Activated effector memory CD4-positive, alpha-beta T cell treated with anti-CD3 and anti-CD28 coated beads, Interleukin-2, amount 50 U/mL, for 16 hours (primary cell): Measurements from ENCODE around the gene CPZ.
"Not testable (repeated sequence)": the region's sequence is repeated elsewhere in the genome, so short reads cannot be mapped to it uniquely, and the experiment has no call there.

ENCODE experiments used
- DNase-seq: peaks from one replicate; pipeline ENCODE4 v3.0.0-alpha.2; 2020

Gene CPZ

DNA sequence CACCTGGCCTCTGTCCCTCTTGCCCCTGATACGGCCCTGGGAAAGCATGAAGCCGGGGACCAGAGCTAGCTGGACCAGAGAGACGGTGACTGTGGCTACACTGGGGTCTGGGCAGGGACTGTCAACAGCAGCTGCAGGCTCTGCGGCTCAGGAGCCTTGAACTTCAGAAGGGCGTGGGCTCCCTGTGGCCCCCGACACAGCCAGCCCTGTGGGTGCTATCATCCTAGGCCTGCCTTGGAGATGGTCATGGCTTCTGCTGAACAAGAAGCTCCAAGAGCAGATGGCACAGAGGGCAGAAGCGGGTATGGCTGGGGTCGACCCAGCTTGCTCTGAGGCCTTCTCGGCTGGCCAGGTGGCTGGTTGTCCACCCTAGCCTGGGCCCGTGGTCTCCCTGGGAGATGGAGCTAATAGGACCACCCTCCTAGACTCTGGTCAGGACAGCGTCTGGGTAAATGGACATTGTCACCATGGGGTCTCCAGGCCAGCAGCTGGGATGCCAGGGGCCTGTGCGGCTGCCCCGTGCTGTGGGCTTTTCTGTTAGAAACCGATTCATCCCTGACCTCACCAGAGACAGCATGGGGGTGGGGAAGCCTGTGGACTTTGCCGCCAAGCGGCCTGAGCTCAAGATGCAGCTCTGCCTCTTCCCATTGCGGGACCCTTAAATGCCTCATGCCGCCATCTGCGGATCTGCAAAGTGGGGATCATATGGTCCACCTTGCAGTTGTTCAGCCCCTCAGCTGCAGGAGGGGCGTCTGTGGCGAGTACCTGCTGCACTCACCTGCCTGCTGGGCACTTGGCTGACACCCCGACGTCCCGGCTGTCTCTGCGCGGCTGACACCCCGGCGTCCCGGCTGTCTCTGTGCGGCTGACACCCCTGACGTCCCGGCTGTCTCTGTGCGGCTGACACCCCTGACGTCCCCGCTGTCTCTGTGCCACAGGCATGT is 21.1 kb downstream of the CPZ start:
- DNase-seq, result no peak

DNA sequence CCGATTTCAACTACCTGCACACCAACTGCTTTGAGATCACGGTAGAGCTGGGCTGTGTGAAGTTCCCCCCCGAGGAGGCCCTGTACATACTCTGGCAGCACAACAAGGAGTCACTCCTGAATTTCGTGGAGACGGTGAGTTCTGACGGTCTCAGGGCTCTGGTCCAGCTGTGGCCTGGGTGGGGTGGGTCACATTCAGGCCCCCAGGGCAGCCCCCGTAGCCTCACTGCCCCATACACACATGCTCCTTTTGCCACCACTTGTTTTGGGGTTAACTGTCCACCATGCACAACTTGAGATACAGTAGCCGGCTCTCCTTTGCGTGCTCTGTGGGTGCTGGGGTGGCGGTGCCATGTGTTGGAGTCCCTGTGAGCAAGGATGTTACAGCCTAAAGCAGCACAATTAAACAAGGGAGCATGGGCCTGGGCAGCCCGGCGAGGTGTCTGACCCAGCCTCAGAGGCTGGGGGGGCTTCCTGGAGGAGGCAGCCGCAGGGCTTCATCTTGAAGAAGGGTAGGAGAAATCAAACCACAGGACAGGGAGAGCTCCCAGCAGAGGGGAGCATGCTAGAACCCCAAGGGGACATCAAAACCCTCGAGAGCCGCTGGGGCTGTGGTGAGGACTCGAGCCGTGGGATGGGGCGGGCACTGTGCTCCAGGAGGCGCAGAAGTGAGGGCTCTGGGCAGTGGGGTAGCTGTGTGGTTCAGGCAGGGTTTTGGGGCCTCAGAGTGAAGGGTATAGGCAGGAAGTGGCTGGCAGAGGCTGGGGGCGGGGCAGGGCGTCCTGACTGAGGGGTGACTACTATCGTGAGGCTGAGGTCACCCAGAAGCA is 22.0 kb downstream of the CPZ start:
- DNase-seq, result no peak

DNA sequence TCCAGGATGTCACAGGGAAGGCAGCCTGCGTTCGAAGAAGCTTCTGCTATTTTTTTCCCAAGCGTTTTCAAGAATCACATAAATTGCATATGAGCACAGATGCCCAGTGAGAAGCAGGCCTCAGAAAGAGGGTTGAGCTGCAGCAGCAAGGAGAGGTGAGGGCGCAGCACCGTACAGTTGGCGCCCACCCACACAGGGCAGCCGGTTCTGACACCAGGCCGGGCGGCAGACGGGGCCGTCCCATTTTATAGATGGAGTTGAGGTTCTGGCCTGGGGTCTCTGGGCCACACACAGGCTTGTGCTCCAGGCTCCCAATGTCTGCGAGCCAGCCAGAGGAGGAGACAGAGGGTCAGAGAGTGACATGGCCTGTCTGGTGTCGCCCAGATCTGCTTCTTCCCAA is 22.8 kb downstream of the CPZ start:
- DNase-seq, result no peak

DNA sequence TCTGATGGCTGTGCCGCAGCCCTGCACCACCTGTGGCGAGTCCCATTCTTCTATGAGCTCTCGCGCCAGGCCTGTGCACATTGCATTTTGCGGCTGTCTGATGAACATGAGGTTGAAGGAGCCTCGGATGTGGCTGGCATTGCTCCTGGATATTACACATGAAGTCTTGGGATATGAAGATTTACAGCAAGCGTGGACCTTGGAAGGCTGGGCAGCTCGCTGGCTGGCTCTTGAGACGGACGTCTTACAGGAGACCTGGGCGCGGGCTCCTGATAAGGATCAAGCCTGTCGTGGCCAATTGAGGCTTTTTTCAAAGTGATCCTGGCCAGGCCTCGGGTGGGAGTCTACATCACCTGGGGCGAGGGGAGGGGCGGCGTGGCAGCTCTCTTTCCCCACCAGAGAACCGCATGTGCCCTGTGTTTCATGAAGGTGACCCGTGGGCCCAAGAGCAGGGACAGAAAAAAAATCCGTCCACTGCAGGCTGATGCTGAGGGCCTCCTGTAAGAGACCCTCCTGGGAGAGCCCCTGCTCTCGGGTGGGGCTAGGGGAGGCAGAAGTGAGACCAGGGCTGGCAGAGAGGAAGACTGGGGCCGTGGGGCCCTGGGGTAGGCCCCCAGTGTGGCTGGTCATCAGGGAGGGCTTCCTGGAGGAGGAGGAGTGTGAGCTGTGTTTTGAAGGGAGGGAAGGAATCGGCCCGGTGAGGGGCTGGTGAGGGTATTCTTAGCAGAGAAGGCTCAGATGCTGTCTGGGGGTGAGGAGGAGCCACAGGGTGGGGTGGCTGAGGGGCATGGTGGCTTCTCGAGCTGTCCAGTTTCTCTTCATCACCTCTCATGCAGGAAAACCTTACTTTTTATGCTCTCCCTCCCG is 23.6 kb downstream of the CPZ start:
- no peak for DNase-seq

DNA sequence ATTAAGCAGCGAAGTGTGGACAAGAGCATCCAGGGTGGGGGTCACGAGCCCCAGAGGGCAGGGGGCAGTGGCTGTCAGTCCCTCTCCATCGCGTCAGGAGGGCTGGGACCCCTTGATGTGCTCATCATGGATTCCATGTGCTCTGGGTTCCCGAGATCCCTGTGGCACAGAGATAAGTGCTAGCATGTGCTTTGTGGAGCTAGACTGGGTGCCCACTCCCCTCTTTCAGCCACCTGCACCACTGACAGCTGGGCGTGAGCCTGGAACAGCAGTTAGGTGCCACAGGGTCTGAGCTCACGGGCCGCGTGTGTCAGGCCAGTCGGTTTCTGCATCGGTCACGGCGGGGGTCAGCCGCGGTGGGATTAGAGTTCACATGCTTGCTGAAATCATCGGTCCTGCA is 24.3 kb downstream of the CPZ start:
- no peak for DNase-seq

DNA sequence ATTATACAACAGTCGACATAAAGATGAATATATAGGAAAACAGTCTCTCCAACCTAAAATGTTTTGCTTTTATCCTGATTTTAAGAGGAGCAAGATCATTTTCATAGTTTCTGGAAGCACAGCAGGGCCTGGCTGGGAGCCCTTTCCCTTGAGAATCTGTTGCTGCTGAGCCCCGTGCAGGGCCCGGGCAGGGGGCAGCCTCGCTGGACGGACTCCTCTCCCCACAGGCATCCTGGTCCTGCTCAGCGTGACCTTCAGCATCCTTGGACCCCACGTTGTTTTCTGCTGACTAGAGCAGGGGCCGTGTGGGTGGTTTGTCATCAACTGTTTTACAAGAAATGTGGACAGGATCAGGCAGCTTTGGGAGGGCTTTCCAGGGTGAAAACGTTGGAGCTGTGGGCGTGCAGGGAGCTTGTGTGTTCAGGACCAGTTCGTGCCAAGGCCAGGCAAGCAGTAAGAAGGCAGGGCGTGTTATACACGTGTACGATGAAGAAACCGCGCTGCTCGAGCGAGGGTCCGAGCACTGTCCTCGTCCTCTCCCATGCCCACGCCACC is 25.0 kb downstream of the CPZ start:
- no peak for DNase-seq

DNA sequence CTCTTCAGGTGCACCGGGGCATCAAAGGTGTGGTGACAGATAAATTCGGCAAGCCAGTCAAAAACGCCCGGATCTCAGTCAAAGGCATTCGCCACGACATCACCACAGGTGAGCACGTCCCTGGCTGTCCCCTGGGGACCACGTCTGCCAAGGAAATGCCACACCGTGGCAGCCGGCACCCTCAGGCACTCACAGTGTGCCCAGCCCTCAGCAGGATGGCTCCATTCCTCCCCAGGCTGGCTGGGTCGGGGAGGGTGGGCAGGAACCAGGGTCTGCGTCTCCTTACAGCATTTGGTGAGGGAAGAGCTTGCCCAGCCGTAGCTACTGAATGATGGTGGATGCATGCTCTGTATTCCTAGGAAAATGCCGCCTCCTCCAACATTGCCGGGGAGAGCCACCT is 25.9 kb downstream of the CPZ start:
- no peak for DNase-seq

DNA sequence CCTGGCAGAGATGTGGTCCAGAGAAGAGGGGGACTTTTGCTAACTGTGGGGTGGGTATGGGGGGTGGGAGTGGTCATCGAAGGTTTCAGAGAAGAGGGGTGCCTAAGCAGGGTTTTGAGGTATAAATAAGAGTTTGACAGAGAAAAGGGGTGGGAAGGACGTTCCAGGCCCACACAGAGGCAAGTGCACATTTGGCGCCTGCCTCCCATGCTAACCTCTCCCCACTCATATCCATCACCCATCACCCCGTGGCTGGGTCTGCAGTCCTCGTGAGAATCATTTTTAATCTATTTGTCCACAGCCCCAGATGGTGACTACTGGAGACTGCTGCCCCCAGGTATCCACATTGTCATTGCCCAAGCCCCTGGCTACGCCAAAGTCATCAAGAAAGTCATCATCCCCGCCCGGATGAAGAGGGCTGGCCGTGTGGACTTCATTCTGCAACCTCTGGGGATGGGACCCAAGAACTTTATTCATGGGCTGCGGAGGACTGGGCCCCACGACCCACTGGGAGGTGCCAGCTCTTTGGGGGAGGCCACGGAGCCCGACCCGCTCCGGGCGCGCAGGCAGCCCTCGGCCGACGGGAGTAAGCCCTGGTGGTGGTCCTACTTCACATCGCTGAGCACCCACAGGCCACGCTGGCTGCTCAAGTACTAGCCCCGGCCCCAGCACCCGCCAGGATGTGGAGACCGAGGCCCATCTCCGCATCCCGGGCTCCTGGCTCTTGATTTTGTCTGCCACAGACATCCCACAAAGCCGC is 26.6 kb downstream of the CPZ start:
- DNase-seq, result no peak

DNA sequence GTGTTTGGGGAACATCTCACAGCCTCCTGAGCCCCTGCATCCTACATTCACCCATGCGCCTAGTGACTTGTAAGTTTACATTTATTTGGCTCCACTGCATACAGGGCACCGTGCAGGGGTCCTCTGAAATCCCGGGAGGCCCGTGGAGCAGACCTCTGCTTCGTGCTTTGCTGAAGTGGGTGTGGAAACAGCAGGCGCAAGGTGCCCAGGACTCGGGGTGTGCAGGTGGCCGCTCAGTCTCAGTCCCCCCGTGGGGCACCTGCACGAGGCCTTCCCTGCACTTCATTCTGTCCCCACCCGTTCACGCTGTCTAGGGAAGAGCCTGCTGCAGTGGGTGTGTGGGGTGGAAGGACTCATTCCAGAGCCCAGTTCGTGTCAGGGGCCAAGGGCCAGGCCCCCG is 28.6 kb downstream of the CPZ start:
- not testable (repeated sequence) for DNase-seq

DNA sequence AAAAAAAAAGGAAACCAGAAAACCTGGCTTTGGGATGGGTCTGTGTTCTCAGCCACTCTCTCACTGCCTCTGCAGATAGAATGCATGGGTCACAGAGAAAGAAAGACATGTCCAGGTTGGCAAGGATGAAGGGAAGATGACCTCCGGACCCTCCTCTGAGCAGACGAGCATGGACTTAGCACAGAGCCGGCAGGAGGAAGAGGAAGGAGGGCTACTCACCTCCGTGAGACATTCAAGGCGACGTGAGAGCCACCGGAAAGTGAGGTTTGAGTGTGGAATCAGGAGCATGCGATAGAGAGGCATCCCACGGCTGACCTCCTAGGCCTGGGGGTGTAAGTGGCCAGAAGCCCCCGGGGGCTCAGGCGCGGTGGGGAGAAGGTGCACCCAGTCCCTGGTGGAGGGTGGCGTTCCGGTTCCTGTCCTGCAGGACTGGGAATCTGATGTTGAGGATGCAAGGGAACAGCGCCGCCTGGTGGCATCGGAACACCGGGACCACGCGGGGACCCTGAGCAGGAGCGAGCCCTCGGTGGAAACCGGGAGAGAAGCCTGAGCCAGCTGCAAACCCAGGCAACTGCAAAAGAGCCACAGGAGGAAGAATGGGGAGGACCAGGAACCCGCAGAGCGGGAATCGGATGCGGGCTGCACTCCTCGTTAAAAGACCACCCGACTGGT is 32.2 kb downstream of the CPZ start:
- DNase-seq, result not testable (repeated sequence)

DNA sequence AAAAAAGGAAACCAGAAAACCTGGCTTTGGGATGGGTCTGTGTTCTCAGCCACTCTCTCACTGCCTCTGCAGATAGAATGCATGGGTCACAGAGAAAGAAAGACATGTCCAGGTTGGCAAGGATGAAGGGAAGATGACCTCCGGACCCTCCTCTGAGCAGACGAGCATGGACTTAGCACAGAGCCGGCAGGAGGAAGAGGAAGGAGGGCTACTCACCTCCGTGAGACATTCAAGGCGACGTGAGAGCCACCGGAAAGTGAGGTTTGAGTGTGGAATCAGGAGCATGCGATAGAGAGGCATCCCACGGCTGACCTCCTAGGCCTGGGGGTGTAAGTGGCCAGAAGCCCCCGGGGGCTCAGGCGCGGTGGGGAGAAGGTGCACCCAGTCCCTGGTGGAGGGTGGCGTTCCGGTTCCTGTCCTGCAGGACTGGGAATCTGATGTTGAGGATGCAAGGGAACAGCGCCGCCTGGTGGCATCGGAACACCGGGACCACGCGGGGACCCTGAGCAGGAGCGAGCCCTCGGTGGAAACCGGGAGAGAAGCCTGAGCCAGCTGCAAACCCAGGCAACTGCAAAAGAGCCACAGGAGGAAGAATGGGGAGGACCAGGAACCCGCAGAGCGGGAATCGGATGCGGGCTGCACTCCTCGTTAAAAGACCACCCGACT is 37.8 kb downstream of the CPZ start:
- DNase-seq, result not testable (repeated sequence)

DNA sequence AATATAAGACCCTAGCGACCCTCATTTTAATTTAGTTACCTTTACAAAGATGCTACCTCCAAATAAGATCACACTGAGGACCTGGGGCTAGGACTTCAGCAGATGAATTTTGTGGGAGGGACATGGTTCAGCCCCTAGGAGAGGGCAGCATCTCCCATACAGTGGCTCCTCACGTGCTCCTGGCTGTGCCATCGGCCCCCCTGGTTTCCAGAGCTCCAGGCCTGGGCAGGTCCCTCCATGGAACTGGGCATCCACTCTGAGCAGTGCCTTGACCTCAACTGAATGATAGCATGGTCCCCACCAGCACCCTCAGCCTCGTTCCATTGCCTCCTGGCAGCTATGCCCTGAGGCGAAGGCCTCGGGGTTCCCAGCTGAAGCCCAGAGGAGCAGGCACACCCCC is 39.3 kb downstream of the CPZ start:
- not testable (repeated sequence) for DNase-seq

DNA sequence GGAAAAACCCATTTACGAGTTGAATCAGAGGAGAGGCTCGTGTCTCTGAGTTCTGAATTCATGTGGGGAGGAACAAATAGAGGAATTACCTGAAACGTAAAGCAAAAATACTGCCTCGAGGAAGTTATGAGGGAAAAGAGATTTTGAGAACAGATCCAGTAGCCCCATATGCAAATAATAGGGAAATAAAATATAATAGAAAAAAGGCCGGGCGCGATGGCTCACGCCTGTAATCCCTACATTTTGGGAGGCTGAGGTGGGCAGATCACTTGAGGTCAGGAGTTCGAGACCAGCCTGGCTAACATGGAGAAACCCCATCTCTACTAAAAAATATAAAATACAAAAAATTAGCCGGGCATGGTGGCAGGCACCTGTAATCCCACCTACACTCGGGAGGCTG is 42.2 kb downstream of the CPZ start:
- DNase-seq, result not testable (repeated sequence)

DNA sequence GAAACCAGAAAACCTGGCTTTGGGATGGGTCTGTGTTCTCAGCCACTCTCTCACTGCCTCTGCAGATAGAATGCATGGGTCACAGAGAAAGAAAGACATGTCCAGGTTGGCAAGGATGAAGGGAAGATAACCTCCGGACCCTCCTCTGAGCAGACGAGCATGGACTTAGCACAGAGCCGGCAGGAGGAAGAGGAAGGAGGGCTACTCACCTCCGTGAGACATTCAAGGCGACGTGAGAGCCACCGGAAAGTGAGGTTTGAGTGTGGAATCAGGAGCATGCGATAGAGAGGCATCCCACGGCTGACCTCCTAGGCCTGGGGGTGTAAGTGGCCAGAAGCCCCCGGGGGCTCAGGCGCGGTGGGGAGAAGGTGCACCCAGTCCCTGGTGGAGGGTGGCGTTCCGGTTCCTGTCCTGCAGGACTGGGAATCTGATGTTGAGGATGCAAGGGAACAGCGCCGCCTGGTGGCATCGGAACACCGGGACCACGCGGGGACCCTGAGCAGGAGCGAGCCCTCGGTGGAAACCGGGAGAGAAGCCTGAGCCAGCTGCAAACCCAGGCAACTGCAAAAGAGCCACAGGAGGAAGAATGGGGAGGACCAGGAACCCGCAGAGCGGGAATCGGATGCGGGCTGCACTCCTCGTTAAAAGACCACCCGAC is 43.5 kb downstream of the CPZ start:
- DNase-seq, result not testable (repeated sequence)

DNA sequence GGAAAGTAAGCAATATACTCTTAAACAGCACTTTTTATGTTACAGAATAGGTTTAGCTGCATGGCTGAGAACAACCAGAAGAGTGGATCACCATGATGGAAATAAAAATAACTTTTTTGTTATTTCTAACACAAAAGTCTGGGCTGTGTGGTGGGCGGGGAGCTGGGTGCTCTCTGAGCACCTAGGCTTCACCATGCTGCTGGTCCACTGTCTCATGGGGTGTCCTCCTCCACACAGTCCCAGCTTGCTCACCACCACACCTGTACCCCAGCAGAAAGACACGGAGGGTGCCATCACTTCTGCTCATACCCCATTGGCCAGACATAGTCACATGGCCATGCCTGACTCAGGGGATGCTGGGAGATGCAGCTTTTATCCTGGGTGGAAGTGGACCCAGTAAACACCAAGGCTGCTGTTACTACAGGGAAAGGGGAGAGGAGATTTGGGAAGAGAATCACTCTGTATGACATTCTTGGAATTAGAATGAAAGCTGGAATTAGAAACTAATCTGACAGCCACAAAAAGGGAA is 45.0 kb downstream of the CPZ start:
- DNase-seq, result peak; percentile 46

DNA sequence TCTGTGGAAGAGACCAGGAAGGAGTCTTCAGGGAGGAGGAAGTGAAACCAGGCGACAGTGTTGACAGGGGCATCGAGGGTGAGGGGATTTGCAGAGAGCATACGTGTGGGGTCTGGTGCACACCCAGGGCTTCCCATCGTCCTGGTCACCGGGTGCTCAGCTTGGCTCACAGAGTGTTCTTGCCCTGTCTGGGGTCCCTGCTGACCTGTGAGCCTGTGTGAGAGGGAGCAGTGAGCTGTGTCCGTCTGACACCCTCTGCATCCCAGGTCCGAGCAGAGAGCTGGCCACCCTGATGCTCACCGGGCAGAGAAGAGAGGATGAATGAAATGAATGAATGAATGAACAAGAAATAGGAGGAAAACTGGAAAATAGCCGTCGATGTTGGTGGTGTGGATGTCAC is 46.5 kb downstream of the CPZ start:
- peak; percentile 38 for DNase-seq

DNA sequence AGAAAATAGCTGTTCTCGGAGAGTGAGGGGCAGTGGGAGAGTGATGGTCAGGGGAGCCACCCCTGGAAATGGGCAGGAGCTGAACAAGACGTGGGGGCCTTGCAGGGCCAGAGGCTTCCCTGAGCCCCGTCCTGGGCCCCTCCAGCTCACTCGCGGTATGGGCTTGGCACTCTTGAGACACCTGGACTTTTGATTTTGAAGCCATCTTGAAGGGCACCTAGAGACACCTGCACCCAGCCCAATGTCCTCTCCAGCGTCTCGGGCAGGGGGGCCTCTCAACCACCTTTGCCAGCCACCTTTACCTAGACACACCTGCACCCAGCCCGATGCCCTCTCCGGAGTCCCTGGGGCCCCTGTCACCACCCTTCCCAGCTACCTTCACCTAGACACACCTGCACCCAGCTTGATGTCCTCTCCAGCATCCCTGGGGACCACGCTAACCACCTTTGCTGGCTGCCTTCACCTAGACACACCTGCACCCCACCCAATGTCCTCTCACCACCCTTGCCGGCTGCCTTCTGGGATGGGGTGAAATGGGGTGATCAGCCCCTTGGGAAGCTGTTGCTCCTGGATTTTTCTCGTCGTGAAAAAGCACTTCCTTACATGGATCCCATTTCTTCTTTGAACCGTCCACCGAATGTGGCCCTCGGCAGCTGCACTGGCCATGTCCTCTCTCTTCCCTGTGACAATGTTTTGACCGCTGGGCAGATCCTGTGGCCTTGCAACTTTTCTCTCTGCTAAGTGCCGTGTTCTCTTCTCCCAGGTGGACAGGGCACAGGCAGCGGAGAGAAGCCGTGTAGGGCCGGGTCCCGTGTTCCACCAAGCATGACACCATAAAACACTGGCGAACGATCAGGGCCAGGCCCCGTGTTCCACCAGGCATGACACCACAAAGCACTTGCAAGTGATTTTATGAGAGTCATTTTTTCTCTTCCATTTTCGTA is 47.5 kb downstream of the CPZ start:
- DNase-seq, result peak; percentile 44

DNA sequence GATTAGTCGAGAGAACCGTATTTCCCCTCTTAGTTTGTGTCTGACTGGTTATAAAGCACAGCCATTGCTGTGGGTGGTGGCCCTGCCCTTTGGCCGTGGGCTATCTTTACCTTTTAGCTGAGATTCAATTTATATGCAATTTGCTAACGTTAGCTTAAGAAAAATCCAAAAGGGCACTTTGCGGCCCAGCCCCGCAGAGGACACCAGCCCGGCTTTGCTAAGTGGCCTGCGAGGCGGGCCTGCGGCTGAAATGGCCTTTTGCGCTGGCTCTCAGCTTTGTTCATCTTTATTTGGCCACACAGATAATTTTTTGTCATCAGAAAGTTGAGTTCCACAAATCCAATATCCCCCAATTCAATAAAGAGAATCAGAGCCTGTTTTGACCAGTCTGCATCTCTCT is 48.3 kb downstream of the CPZ start:
- DNase-seq, result no peak

DNA sequence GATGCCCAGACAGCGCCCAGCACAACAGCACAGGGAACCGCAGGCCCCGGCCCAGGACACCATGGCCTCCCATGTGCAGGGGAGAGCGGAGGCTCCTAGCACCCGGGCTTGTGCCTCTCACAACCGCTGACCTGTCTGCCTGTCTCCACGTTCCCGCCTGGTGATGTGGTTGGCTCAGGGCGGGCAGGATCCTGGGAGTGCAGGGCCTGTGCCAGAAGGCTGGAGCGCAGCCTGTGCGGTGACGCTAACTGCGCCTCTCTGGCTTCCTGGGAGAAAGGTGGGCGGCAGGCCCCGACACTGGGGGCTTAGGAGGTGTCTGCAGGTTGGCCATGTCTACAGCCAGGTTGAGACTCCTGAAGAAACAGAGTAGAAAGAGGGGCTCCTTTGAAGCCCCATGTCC is 48.7 kb downstream of the CPZ start:
- DNase-seq, result peak; percentile 51
